CD4-positive, alpha-beta T cell (primary cell): ENCODE measurements around the gene ARRDC1. TPM values are rescaled to one million over a fixed set of nuclear protein-coding genes. Genes with fewer than 3 reads are reported as not detected.

Experiments
- ATAC-seq: fragments of 200-7000 bp; cut with Tn5 transposase; one replicate; pipeline ENCODE4 v1.10.0; 2022; ENCODE audit warnings: mild to moderate bottlenecking; ENCODE audit not compliant: poor library complexity
- CTCF ChIA-PET: fragments of 350-600 bp; sonication (Branson Sonifier 250); formaldehyde crosslinking; loops from one replicate; lab custom pipeline; 2021; ENCODE audit warnings: antibody characterized with exemption, inconsistent platforms; lab: Charles Lee
- POLR2A ChIA-PET: fragments of 350-600 bp; sonication (Branson Sonifier 250); formaldehyde crosslinking; loops from one replicate; lab custom pipeline; 2021; ENCODE audit warnings: antibody characterized with exemption, inconsistent platforms; lab: Charles Lee
- DNase-seq, 14 experiments: peaks; one replicate each; pipeline ENCODE4 v3.0.0-alpha.2; 2013 to 2020; ENCODE audit warnings: mixed read lengths in 2 of 14
- H3K27ac ChIP-seq, 2 donors: one replicate each; pipeline versions ENCODE4 v1.5.1 to v1.7.0; 2013; ENCODE audit warnings: low read length in 2 of 2, low read depth in 1 of 2, mild to moderate bottlenecking in 1 of 2
- H3K27me3 ChIP-seq, 2 experiments: 1 replicate in 1 of 2; 2 replicates in 1 of 2; pipeline versions ENCODE4 v1.6.1 to v1.7.0; 2013; ENCODE audit warnings: low read length in 2 of 2, control low read depth in 1 of 2, mild to moderate bottlenecking in 1 of 2, moderate library complexity in 1 of 2; ENCODE audit not compliant: insufficient read depth in 2 of 2, control insufficient read depth in 1 of 2
- H3K36me3 ChIP-seq: one replicate; pipeline ENCODE4 v1.6.1; 2013; ENCODE audit warnings: low read length, control low read depth; ENCODE audit not compliant: insufficient read depth
- H3K4me1 ChIP-seq: one replicate; pipeline ENCODE4 v1.6.1; 2013; ENCODE audit warnings: low read length, control low read depth; ENCODE audit not compliant: insufficient read depth
- H3K4me3 ChIP-seq: one replicate; pipeline ENCODE4 v1.5.1; 2013; ENCODE audit warnings: mild to moderate bottlenecking, low read length, moderate library complexity
- H3K9me3 ChIP-seq, 2 experiments: 1 replicate in 1 of 2; 2 replicates in 1 of 2; pipeline versions ENCODE4 v1.6.1 to v1.7.0; 2013; ENCODE audit warnings: low read length in 2 of 2, mild to moderate bottlenecking in 2 of 2, control low read depth in 1 of 2, moderate library complexity in 1 of 2; ENCODE audit not compliant: control insufficient read depth in 1 of 2, insufficient read depth in 1 of 2
- H3K27ac Mint-ChIP-seq: one replicate; pipeline ENCODE4 v1.8.0; 2020; ENCODE audit warnings: mixed read lengths
- H3K27me3 Mint-ChIP-seq: one replicate; pipeline ENCODE4 v1.8.0; 2021; ENCODE audit warnings: mixed read lengths
- H3K36me3 Mint-ChIP-seq: one replicate; pipeline ENCODE4 v1.8.0; 2021; ENCODE audit warnings: low read depth, mixed read lengths
- H3K4me1 Mint-ChIP-seq: one replicate; pipeline ENCODE4 v1.8.0; 2021; ENCODE audit warnings: low read depth, mixed read lengths
- H3K4me3 Mint-ChIP-seq: one replicate; pipeline ENCODE4 v1.8.0; 2020; ENCODE audit warnings: mild to moderate bottlenecking, mixed read lengths
- H3K9me3 Mint-ChIP-seq: one replicate; pipeline ENCODE4 v1.8.0; 2020; ENCODE audit warnings: mixed read lengths
- intact Hi-C, 2 experiments: fragments of 100-400 bp; cut with DNase I in 1 of 2; cut with micrococcal nuclease in 1 of 2; formaldehyde crosslinking; loops; one replicate each; pipeline versions ENCODE4 v1.15.1 to v1.9.0; 2023 to 2025; cut with DNase I, micrococcal nuclease
- total RNA-seq, 174 experiments: library from RNA in 2 of 174; stranded (reverse) in 2 of 174; gene quantifications; one replicate each; pipeline ENCODE4 v1.2.3 and lab custom pipeline; 2021 to 2026
- TF ChIP-seq, protein P1 (sequence below): fragments of 200-600 bp; IDR thresholded peaks from one replicate; pipeline ENCODE4 v1.8.0; 2022; ENCODE audit warnings: antibody characterized with exemption, mild to moderate bottlenecking

ARRDC1 gene
- total RNA-seq, 2 experiments from 2014 or later = 45.5 to 50.7 TPM

DNA sequence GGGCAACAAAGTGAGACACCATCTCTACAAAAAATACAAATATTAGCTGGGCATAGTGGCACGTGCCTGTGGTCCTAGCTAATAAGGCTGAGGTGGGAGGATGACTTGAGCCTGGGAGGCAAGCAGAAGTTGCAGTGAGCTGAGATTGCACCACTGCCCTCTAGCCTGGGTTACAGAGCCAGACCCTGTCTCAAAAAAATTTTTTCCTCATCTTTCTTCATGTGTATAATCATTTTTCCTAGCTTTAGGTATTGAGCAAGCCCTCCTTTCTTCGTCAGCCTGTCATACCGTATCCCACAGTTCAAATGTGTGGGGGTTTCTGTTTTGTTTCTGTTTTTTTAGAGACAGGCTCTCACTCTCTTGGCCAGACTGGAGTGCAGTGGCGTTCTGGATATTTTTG, 54.7 kb downstream of the ARRDC1 start:
- peaks cover 4% of the 10 kb centered on the region for H3K36me3 ChIP-seq
- no peak overlapping the region for H3K27ac ChIP-seq
- Mint-ChIP-seq H3K27me3 (no peaks in the 10 kb centered on the region), H3K9me3 (no peaks in the 10 kb centered on the region), H3K4me3 (no peak overlapping the region), H3K27ac (peak overlapping the region; percentile 27), H3K36me3 (peaks cover 34% of the 10 kb centered on the region), H3K4me1 (peaks cover 53% of the 10 kb centered on the region)
- ChIA-PET POLR2A (no interaction called here), CTCF (no interaction called here)
- TF ChIP-seq, protein P1, sequence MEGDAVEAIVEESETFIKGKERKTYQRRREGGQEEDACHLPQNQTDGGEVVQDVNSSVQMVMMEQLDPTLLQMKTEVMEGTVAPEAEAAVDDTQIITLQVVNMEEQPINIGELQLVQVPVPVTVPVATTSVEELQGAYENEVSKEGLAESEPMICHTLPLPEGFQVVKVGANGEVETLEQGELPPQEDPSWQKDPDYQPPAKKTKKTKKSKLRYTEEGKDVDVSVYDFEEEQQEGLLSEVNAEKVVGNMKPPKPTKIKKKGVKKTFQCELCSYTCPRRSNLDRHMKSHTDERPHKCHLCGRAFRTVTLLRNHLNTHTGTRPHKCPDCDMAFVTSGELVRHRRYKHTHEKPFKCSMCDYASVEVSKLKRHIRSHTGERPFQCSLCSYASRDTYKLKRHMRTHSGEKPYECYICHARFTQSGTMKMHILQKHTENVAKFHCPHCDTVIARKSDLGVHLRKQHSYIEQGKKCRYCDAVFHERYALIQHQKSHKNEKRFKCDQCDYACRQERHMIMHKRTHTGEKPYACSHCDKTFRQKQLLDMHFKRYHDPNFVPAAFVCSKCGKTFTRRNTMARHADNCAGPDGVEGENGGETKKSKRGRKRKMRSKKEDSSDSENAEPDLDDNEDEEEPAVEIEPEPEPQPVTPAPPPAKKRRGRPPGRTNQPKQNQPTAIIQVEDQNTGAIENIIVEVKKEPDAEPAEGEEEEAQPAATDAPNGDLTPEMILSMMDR = no peak
- H3K4me3 ChIP-seq = no peak overlapping the region
- DNase-seq (no peak), ATAC-seq (no peak)
- peaks cover 8% of the 10 kb centered on the region for H3K4me1 ChIP-seq
- no peaks in the 10 kb centered on the region for H3K9me3 ChIP-seq
- no peaks in the 10 kb centered on the region for H3K27me3 ChIP-seq
- intact Hi-C loops = no loop called here

GRCh38 chr9:137663584-137663983, 58.1 kb downstream of the ARRDC1 start:
- no peak for ATAC-seq
- peaks cover 32% of the 10 kb centered on the region for H3K36me3 Mint-ChIP-seq
- H3K27ac ChIP-seq = no peak overlapping the region
- peak overlapping the region; percentile 60 for H3K27ac Mint-ChIP-seq
- POLR2A ChIA-PET = no interaction called here
- no peaks in the 10 kb centered on the region for H3K27me3 Mint-ChIP-seq
- H3K9me3 Mint-ChIP-seq = no peaks in the 10 kb centered on the region
- H3K36me3 ChIP-seq = peaks cover 11% of the 10 kb centered on the region
- H3K27me3 ChIP-seq = no peaks in the 10 kb centered on the region
- intact Hi-C loops = no loop called here
- no peak for DNase-seq
- H3K4me1 ChIP-seq = peaks cover 23% of the 10 kb centered on the region
- TF ChIP-seq, protein P1 = no peak
- H3K4me3 Mint-ChIP-seq = no peak overlapping the region
- CTCF ChIA-PET = interaction anchor here (1.8 kb wide), 1 partner anchor 10 kb away, joined by 3 read pairs; no protein-coding TSS in a partner anchor
- no peaks in the 10 kb centered on the region for H3K9me3 ChIP-seq
- no peak overlapping the region for H3K4me3 ChIP-seq
- peaks cover 59% of the 10 kb centered on the region for H3K4me1 Mint-ChIP-seq

DNA sequence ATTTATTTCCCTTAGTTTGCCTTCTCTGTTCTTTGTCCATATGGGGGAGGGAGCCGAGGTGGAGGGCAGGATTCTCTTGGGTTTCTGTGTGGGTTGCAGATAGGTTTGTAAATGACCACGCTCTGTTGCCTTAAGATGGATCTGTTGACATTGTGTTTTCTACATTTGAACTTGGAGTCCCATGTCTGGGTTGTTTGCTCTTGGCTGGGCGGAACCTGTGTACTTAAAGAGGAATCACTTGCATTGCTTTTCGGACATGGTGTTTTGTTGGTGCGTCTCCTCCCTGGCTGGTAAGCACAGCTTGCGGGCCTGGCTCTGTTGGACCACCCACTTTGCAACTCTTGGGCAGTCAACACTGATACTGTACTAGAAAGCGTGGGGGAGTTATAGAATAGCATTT, 59.2 kb downstream of the ARRDC1 start:
- no peak overlapping the region for H3K27ac ChIP-seq
- H3K36me3 Mint-ChIP-seq = peaks cover 39% of the 10 kb centered on the region
- ChIA-PET POLR2A (interaction anchor here (0.6 kb wide), 1 partner anchor 424 kb away, joined by 3 read pairs; the partner anchor contains the start of gene TUBB4B), CTCF (no interaction called here)
- H3K27me3 Mint-ChIP-seq = no peaks in the 10 kb centered on the region
- H3K27me3 ChIP-seq = no peaks in the 10 kb centered on the region
- DNase-seq (no peak), ATAC-seq (no peak)
- no peaks in the 10 kb centered on the region for H3K9me3 ChIP-seq
- peaks cover 58% of the 10 kb centered on the region for H3K4me1 Mint-ChIP-seq
- intact Hi-C loops = no loop called here
- H3K4me3 Mint-ChIP-seq = no peak overlapping the region
- H3K4me1 ChIP-seq = peaks cover 24% of the 10 kb centered on the region
- H3K9me3 Mint-ChIP-seq = no peaks in the 10 kb centered on the region
- TF ChIP-seq, protein P1 = no peak
- peaks cover 21% of the 10 kb centered on the region for H3K36me3 ChIP-seq
- no peak overlapping the region for H3K4me3 ChIP-seq
- no peak overlapping the region for H3K27ac Mint-ChIP-seq

Other genes with a start within 250 kb of the ARRDC1 start
- gene EXD3, start 182.5 kb upstream of the ARRDC1 start, total RNA-seq = 10 to 100 TPM; 14.9 to 16.9 TPM
- gene NOXA1, start 182.3 kb upstream of the ARRDC1 start, total RNA-seq = 1 to 10 TPM; 6.7 to 7.7 TPM
- gene ENTPD8, start 164.3 kb upstream of the ARRDC1 start, total RNA-seq = not detected
- 100 to 1,000 TPM; 104 to 109 TPM for gene NSMF, start 146.4 kb upstream of the ARRDC1 start, total RNA-seq
- gene PNPLA7, start 55.3 kb upstream of the ARRDC1 start, total RNA-seq = 1 to 10 TPM; 7.8 to 8.4 TPM
- gene MRPL41, start 53.8 kb upstream of the ARRDC1 start, total RNA-seq = 10 to 100 TPM; 49.3 to 52.5 TPM
- 10 to 100 TPM; 36.4 to 36.8 TPM for gene DPH7, start 26.8 kb upstream of the ARRDC1 start, total RNA-seq
- gene ZMYND19, start 15.2 kb upstream of the ARRDC1 start, total RNA-seq = 10 to 100 TPM in 1 of 2 experiments, 1 to 10 TPM in 1; 8.6 to 11.3 TPM
- gene EHMT1, start 13.3 kb downstream of the ARRDC1 start, total RNA-seq = 10 to 100 TPM; 80.6 to 87.8 TPM